ENCODE results near the gene MYL4. TPM values are rescaled to one million over a fixed set of nuclear protein-coding genes. Genes with fewer than 3 reads are reported as not detected.
A peak's percentile ranks its signal among the peaks of the same experiment; 100 is the strongest.

Gene MYL4
- total RNA-seq, 6 experiments from 2014 or later, result not detected

DNA sequence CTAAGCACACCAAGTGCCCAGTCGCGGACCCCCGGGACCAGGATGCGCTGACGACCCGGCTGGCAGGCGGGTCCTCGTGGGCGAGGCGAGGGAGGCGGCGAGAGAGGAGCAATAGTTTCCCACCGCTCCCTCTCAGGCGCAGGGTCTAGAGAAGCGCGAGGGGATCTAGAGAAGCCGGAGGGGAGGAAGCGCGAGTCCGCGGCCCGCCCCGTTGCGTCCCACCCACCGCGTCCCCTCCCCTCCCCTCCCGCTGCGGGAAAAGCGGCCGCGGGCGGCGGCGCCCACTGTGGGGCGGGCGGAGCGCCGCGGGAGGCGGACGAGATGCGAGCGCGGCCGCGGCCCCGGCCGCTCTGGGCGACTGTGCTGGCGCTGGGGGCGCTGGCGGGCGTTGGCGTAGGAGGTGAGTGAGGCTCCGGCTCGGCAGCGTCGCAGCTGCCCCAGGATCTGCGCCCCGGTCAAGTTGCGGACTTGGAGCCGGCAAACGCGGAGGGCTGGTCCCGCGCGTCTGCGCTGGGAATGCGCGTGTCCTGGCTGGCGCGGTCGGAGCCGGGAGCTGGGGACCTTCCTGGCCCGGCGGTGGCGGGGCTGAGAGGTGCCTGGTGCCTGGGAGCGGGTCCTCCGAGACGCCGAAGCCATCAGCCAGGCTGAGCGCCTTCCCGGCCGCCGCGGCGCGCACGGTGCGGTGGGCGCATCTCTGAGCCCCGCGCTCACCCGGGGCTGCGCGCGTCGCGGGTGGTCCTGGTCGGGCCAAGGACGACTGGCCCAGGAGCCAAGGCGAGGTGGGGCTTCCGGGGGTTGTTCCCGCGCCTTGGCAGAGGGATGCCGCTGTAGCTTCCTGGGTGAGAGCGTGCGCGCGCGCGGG lies 44.6 kb downstream of the MYL4 start, which contains the start of gene ITGB3:
Gene ITGB3, plus strand, starts transcription at position 287 of the 862 bp plus-strand sequence. Its CDS starts 35 bp downstream, at position 322.
- no peak within 1 kb of the TSS for H3K27ac Mint-ChIP-seq

DNA sequence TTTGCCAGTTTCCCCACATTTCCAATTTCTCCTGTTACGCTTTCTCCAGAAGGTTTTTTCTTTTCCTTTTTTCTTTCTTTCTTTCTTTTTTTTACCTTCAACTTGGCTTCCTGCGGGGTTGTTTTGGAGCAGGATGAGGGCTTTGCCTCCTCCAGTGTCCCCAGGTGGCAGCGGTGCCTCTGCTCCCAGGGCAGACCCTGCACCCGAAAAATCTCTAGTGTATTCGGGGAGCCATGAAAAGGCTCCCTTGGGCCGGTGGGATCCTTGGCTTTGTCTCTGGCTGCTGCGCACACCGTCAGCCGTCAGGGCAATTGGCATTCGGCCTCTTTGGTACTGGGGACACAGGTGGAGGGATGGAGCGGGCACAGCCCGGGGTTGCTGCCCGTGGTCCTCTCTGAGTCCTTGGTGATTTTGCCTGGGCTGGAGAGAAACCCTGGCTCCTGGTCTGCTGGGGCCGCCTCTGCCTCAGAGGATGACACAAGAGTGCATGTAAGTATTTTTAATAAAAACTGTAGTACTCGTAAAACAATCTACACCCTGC lies 45.3 kb downstream of the MYL4 start:
- H3K4me3 Mint-ChIP-seq, result peak overlapping the region; percentile 94
- H3K27me3 Mint-ChIP-seq (ENCODE audit: insufficient read depth), result peaks cover 1% of the 10 kb centered on the region; the same call in 1 of the 2 replicates
- H3K36me3 Mint-ChIP-seq (ENCODE audit: low read depth), result no peaks in the 10 kb centered on the region
- no peaks in the 10 kb centered on the region for H3K9me3 Mint-ChIP-seq
- TF ChIP-seq, protein P1, sequence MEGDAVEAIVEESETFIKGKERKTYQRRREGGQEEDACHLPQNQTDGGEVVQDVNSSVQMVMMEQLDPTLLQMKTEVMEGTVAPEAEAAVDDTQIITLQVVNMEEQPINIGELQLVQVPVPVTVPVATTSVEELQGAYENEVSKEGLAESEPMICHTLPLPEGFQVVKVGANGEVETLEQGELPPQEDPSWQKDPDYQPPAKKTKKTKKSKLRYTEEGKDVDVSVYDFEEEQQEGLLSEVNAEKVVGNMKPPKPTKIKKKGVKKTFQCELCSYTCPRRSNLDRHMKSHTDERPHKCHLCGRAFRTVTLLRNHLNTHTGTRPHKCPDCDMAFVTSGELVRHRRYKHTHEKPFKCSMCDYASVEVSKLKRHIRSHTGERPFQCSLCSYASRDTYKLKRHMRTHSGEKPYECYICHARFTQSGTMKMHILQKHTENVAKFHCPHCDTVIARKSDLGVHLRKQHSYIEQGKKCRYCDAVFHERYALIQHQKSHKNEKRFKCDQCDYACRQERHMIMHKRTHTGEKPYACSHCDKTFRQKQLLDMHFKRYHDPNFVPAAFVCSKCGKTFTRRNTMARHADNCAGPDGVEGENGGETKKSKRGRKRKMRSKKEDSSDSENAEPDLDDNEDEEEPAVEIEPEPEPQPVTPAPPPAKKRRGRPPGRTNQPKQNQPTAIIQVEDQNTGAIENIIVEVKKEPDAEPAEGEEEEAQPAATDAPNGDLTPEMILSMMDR (IDR thresholded peaks at IDR 0.05), result no peak
- H3K4me1 Mint-ChIP-seq (ENCODE audit: low read depth), result peaks cover 52% of the 10 kb centered on the region
- H3K27ac Mint-ChIP-seq, result no peak overlapping the region
- DNase-seq, result no peak

More for the DNA sequence above, 44.6 kb downstream of the MYL4 start, which contains the start of gene ITGB3:
- Mint-ChIP-seq H3K4me3 (peak within 1 kb of the TSS; percentile 94), H3K4me1 (ENCODE audit: low read depth) (peaks cover 50% of the 10 kb centered on the region), H3K9me3 (no peaks in the 10 kb centered on the region), H3K36me3 (ENCODE audit: low read depth) (no peaks in the 10 kb centered on the region), H3K27me3 (ENCODE audit: insufficient read depth) (no peaks in the 10 kb centered on the region; the same call in 1 of the 2 replicates)
- TF ChIP-seq, protein P1 (IDR thresholded peaks at IDR 0.05), result peak; percentile 67
- DNase-seq, result peak; percentile 66

DNA sequence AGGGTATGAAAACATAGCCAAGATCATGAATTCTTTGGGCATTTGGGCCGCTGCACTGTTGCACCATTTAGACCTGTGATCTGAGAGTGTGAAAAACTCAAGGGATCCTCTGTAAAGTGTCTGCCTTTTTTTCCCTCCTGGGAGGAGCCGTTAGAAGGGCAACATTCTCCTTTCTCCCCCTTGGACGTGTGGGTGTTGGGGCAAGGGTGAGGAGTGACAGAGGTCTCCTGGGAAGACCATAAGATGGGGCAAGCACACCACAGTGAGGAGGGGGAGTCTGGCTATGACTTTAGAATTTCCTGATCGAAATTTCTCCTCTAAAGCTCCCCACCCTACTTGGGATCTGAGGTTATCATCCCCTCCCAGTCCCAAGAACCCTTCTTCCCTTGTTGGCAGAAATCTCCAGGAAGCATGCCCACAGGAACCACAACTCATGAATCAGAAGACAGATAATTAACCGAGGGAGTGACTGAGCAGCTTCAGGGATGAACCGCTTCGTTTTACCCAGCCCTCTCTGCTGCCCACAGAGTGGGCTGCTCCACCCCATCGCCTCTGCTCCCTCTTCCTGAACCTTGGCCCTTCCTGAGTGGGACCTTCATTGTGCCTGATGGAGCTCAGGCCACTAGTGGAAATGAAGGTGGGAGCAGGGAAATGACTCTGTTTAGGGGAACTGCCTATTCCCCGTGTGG lies 48.6 kb downstream of the MYL4 start:
- H3K36me3 Mint-ChIP-seq (ENCODE audit: low read depth), result no peaks in the 10 kb centered on the region
- H3K27ac Mint-ChIP-seq, result peak overlapping the region; percentile 75
- H3K4me1 Mint-ChIP-seq (ENCODE audit: low read depth), result peaks cover 39% of the 10 kb centered on the region
- peak; percentile 78 for DNase-seq
- H3K27me3 Mint-ChIP-seq (ENCODE audit: insufficient read depth), result peaks cover 1% of the 10 kb centered on the region; the same call in 1 of the 2 replicates
- H3K4me3 Mint-ChIP-seq, result peak overlapping the region; percentile 68
- TF ChIP-seq, protein P1 (IDR thresholded peaks at IDR 0.05), result no peak
- H3K9me3 Mint-ChIP-seq, result no peaks in the 10 kb centered on the region

DNA sequence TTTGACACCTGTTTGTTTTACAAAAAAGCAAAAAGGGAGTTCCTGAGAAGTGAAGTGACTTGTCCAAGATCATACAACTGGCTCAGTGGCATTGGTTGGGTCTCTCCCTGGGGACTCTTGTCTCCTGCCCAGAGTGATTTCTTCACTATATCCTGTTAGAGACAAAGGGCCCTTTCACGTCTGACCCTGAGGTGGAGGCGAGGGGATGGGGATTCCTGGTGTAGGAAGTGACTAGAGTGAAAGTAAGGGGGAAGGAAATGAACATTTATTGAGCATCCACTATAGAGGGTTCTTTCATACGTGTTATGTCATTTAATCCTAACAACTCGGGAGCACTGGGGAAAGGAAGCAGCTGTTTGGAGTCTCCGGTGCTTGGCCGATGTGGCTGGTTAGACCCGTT lies 53.4 kb downstream of the MYL4 start:
- TF ChIP-seq, protein P1 (IDR thresholded peaks at IDR 0.05), result no peak
- no peak overlapping the region for H3K27ac Mint-ChIP-seq
- H3K27me3 Mint-ChIP-seq (ENCODE audit: insufficient read depth), result 0 out of 2 replicates have a peak, but pooled peaks cover 1% of the 10 kb centered on the region
- no peak for DNase-seq
- H3K9me3 Mint-ChIP-seq, result peaks cover under 1% of the 10 kb centered on the region
- 0 out of 2 replicates have a peak, but pooled peaks cover under 1% of the 10 kb centered on the region for H3K36me3 Mint-ChIP-seq (ENCODE audit: low read depth)
- no peak overlapping the region for H3K4me3 Mint-ChIP-seq
- H3K4me1 Mint-ChIP-seq (ENCODE audit: low read depth), result peaks cover 45% of the 10 kb centered on the region

DNA sequence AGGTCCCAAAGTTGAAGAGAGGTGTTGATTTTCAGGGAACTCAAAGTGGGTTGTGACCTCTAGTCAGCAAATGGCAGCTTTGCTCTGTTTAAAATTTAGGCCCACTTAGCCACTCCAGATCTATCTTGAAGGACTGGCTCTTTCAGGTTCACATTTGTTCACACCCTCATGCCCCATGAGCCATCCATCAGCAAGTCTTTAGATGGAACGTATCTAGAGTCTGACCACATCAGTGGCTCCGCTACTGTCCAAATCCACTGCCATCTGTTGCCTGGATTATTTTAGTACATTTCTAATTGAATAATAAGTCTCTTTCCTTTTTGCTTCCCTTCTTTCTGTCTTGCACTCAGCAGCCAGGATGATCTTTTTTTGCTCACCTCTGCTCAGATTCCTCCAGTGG lies 55.0 kb downstream of the MYL4 start:
- Mint-ChIP-seq H3K9me3 (peaks cover 5% of the 10 kb centered on the region), H3K36me3 (ENCODE audit: low read depth) (peaks cover 6% of the 10 kb centered on the region), H3K27me3 (ENCODE audit: insufficient read depth) (no peaks in the 10 kb centered on the region; the same call in 1 of the 2 replicates), H3K27ac (no peak overlapping the region), H3K4me1 (ENCODE audit: low read depth) (peaks cover 40% of the 10 kb centered on the region), H3K4me3 (no peak overlapping the region)
- no peak for DNase-seq
- TF ChIP-seq, protein P1 (IDR thresholded peaks at IDR 0.05), result no peak

Data from HFFc6 (cell line).